GM19099 (cell line): ENCODE data around the gene DCHS1.

ENCODE experiments used
- POLR2A ChIP-seq: IDR thresholded peaks from 3 replicates; pipeline ENCODE4 v1.6.1; 2011; ENCODE audit warnings: low read depth; ENCODE audit not compliant: insufficient read length; ENCODE audit errors: extremely low read depth

Gene DCHS1

GRCh38 chr11:6637871-6638270 lies 17.7 kb downstream of the DCHS1 start:
- no peak for TF ChIP-seq POLR2A

DNA sequence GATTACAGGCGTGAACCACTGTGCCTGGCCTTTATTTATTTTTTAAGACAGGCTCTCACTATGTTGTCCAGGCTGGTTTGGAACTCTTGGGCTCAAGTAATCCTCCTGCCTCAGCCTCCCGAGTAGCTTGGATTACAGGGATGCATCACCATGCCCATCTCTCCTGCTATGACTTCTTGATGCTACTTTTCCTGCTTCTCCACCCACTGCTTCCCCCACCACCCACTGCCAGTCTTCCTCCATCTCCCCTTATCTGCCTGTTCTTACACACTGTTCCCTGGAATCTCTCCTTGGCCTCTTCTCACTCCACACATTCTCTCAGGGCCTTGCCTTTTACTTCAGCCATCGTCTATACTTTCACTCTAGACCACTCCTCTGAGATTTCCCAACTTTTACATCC lies 19.1 kb downstream of the DCHS1 start:
- TF ChIP-seq POLR2A = no peak

- no peak for TF ChIP-seq POLR2A
These were observed 20.3 kb downstream of the DCHS1 start for GRCh38 chr11:6635082-6635932.

- TF ChIP-seq POLR2A = no peak
These were observed 21.1 kb downstream of the DCHS1 start for GRCh38 chr11:6634534-6634933.

- TF ChIP-seq POLR2A = no peak
These were observed 21.9 kb downstream of the DCHS1 start for GRCh38 chr11:6633422-6634408.

- TF ChIP-seq POLR2A = no peak
These were observed 23.2 kb downstream of the DCHS1 start for GRCh38 chr11:6632116-6633073.

- no peak for TF ChIP-seq POLR2A
These were observed 24.2 kb downstream of the DCHS1 start for GRCh38 chr11:6631361-6631890.

DNA sequence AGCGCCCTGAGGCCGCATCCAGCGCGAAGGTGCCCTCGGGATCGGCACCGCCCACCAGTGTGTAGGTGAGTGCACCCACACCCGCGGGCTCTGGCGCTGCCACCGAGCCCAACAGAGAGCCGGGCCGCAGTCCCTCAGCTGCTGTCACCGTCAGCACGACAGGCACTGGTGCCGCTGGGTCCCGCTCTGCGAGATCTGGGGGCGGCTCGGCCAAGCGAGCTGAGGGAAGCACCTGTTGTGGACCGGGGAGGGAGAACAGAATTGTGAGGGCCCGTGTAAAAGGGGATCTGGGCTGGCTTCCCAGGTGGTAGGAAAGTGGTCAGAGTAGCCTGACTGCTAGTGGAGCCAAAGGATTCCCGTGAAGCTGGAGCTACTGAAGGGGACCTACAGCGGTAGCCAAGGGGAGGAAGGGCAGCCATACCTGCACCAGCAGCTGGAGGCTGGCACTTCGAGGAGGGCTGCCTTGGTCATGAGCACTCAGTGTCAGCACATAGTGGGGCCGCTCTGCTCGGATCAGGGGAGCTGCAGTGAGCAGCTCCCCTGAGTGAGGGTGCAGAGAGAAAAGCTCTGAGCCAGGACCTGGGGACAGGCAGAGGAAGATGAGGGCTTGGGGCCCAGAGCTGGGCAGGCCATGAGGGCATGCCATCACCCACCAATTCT lies 24.8 kb downstream of the DCHS1 start:
- TF ChIP-seq POLR2A = no peak

DNA sequence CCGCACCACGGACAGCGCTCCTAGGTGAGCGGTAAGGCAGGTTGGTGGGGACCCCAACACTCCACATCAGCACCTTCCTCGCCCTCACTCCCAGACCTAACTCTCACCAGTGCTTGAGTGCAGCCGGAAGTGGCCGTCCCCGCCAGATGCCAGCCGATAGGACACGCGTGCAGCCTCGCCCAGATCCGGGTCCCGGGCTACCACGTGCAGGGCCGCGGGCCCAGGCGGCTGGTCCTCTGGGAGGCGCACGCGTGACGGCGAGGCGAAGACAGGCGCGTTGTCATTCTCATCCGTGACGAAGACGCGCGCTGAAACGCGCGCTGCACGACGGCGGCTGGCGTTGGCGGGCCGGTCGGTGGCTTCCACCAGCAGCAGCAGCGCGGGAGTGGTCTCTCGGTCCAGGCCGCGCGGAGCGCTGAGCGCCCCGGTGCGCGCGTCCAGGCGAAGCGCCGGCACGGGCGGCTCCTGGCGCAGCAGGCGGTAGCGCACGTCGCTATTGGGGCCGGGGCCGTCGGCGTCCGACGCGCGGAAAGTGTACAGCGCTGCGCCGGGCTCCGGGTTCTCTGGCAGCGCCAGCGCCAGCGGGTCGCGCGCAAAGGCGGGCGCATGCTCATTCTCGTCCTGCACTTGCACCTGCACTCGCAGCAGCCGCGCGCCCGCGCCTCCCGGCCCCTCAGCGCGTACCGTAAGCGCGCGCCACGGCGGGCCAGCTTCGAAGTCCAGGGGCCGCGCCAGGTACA lies 25.5 kb downstream of the DCHS1 start:
- no peak for TF ChIP-seq POLR2A

DNA sequence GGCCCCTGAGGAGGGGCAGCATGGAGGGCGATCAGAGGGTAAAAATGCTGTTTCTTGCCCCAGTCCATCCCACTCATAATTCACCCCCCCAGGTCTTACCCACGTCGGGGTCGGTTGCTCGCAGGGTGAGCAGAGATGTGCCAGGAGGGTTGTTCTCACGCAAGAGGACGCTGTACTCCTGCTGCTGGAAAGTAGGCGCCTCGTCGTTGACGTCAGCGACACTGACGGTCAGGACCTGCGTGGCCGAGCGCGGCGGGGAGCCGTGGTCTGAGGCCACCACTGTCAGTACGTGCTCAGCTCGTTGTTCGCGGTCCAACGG lies 26.1 kb downstream of the DCHS1 start:
- TF ChIP-seq POLR2A = no peak

DNA sequence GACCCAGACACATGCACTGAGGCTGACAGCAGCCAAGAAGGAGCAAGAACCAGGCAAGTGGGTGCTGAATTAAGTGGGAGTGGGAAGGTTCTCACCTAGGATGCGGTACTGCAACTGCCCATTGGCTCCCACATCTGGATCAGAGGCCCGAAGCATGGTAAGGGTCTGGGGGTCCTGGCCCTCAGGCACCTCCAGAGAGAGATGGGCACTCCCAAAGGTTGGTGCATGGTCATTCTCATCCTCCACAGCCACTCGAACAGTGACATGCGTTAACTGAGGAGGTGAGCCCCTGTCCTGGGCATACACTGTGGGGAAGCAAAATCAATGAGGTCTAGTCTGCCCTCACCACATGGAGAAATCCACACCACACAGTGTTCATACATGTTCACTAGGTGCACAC lies 27.1 kb downstream of the DCHS1 start:
- TF ChIP-seq POLR2A = no peak

DNA sequence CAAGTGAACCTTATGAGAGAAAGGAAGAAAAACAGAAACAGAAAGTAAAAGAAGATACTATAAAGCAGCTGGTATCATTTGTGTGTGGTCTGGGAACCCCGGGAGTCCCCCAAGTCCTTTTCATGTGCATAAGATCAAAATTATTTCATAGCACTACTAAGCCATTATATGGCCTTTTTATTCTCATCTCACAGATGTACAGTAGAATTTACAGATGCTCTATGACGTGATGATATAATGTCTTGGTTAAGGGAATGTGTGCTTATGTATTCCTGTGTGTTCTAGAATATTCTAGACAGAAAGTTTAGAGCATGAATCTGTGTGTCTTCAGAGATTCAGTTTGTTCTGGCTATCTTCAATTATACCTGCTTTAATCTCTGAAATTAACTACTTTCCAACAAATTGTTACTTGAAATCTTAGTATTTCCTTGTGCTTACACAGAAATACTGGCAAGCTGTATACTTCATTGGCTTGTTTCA lies 27.8 kb downstream of the DCHS1 start:
- TF ChIP-seq POLR2A = no peak
